ENCODE data around the gene DLL4. TPM values are rescaled to one million over a fixed set of nuclear protein-coding genes. Genes with fewer than 3 reads are reported as not detected.
"Not testable (repeated sequence)": the region's sequence is repeated elsewhere in the genome, so short reads cannot be mapped to it uniquely, and the experiment has no call there.

DLL4 gene
- total RNA-seq, 2 experiments from 2014 or later: 0.11 to 0.14 TPM

DNA sequence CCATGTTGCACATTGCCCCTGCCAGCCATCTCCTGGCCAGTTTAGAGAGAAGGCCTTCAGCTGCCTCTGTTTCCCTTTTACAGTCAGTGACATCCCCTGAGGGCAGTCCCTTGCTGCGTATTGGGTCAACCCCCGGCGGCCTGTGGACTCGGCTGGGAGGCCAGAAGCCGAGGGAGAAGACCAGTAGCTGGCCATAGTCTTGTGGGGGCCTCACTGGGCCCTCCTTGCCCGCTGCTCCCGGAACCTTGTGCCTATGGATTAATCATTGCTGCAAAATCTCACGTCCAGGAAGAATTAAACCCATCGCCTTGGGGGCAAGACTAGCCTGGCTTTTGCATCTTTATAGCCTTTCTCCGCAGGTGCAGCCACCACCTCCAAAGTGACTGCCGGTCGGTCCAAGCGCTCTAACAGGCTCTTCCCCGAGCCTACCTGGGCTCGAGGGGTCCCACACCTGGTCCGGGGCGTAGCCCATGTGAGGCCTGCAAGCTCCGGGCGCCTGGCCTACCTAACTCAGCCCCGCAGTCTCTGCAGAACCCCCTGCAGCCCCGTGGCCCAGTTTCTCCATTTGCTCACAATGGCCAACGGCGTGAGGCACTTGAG lies 23.3 kb downstream of the DLL4 start:
- no peaks in the 10 kb centered on the region for H3K9me3 ChIP-seq (ENCODE audit: control insufficient read depth in 1 of 2, insufficient read depth in 1 of 2, low read length in 2 of 2)
- Mint-ChIP-seq H3K36me3 (ENCODE audit: low read depth) (peaks cover 9% of the 10 kb centered on the region), H3K27ac (no peak overlapping the region), H3K4me1 (ENCODE audit: low read depth) (peaks cover 10% of the 10 kb centered on the region), H3K4me3 (peak overlapping the region; percentile 78), H3K9me3 (no peaks in the 10 kb centered on the region), H3K27me3 (no peaks in the 10 kb centered on the region)
- intact Hi-C loops (cut with DNase I, micrococcal nuclease): loop anchor here in 1 of 2 experiments (5.0 to 10.0 kb wide), 6 partner anchors 48 to 452 kb away; partner anchors contain the start of genes CHP1, EXD1, INO80 and KNL1
- no peak overlapping the region for H3K27ac ChIP-seq (ENCODE audit: low read depth in 1 of 2, low read length in 2 of 2)
- peaks cover 18% of the 10 kb centered on the region for H3K4me1 ChIP-seq (ENCODE audit: insufficient read depth, low read length)
- DNase-seq (no peak), ATAC-seq (ENCODE audit: poor library complexity) (no peak)
- POLR2A ChIA-PET: interaction anchor here (1.0 to 3.6 kb wide), 5 partner anchors 11 to 164 kb away, joined by 3 to 55 read pairs (median 5); partner anchors contain the start of genes INO80 and VPS18
- CTCF ChIA-PET: interaction anchor here (0.8 to 4.5 kb wide), 7 partner anchors 11 to 93 kb away, joined by 3 to 37 read pairs (median 4); partner anchors contain the start of gene VPS18
- H3K36me3 ChIP-seq (ENCODE audit: insufficient read depth, low read length): no peaks in the 10 kb centered on the region
- H3K27me3 ChIP-seq (ENCODE audit: control insufficient read depth in 1 of 2, insufficient read depth in 2 of 2, low read length in 2 of 2): peaks cover 0 to 4% of the 10 kb centered on the region in 2 experiments
- peak overlapping the region; percentile 81 for H3K4me3 ChIP-seq (ENCODE audit: low read length)
- TF ChIP-seq, protein P1, sequence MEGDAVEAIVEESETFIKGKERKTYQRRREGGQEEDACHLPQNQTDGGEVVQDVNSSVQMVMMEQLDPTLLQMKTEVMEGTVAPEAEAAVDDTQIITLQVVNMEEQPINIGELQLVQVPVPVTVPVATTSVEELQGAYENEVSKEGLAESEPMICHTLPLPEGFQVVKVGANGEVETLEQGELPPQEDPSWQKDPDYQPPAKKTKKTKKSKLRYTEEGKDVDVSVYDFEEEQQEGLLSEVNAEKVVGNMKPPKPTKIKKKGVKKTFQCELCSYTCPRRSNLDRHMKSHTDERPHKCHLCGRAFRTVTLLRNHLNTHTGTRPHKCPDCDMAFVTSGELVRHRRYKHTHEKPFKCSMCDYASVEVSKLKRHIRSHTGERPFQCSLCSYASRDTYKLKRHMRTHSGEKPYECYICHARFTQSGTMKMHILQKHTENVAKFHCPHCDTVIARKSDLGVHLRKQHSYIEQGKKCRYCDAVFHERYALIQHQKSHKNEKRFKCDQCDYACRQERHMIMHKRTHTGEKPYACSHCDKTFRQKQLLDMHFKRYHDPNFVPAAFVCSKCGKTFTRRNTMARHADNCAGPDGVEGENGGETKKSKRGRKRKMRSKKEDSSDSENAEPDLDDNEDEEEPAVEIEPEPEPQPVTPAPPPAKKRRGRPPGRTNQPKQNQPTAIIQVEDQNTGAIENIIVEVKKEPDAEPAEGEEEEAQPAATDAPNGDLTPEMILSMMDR (IDR thresholded peaks at IDR 0.05): no peak

DNA sequence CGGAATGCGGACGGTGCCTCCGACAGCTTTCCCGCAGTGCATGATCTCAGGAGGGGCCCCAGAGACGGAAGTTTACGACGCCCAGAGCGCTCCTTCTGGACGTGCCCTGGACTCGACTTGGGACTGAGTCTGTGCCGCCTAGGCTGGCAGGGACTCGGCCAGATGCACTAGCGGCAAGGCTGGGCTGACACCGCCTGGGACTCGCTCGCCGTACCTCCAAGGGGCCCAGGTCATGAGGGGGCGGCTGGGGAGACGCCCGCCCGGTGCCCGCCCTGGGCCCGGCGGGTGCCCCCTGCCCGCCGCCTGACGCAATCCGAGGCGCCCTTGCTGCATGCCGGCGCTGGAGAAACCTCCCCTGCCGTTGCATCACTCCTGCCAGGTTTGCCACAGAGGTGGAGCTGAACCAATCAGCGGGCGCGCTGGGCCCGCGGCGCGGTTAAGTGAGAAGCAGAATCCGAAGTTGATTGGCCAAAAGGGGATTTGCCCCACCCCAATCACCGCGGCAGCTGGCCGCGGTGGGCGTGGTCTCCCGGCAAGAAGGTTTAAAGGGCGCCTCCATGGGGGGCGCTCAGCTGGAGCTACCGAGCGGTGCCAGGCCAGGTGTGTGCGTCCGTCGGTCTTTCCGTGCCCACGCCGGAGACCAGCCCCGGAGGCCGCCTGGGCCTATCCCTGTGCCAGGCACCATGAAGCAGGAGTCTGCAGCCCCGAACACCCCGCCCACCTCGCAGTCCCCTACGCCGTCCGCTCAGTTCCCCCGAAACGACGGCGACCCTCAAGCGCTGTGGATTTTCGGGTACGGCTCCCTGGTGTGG lies 24.0 kb downstream of the DLL4 start, which contains the start of gene CHAC1:
TSS of gene CHAC1 (plus strand) at position 571 of the 812 bp plus-strand sequence. CDS start at position 684, 113 bp downstream.
- Histone ChIP-seq H3K27me3 (ENCODE audit: control insufficient read depth in 1 of 2, insufficient read depth in 2 of 2, low read length in 2 of 2) (peaks cover 0 to 4% of the 10 kb centered on the region in 2 experiments), H3K9me3 (ENCODE audit: control insufficient read depth in 1 of 2, insufficient read depth in 1 of 2, low read length in 2 of 2) (no peaks in the 10 kb centered on the region), H3K4me1 (ENCODE audit: insufficient read depth, low read length) (peaks cover 18% of the 10 kb centered on the region), H3K27ac (ENCODE audit: low read depth in 1 of 2, low read length in 2 of 2) (no peak within 1 kb of the TSS), H3K4me3 (ENCODE audit: low read length) (peak within 1 kb of the TSS; percentile 81), H3K36me3 (ENCODE audit: insufficient read depth, low read length) (no peaks in the 10 kb centered on the region)
- ATAC-seq (ENCODE audit: poor library complexity) (peak; percentile 96), DNase-seq (peak; percentile 87 to 98 (median 93))
- CTCF ChIA-PET: interaction anchor here (0.5 to 4.5 kb wide), 7 partner anchors 11 to 206 kb away, joined by 3 to 37 read pairs (median 4); partner anchors contain the start of gene VPS18
- intact Hi-C loops (cut with DNase I, micrococcal nuclease): loop anchor here (1.0 to 10.0 kb wide), 7 partner anchors 11 to 452 kb away; partner anchors contain the start of genes CHP1 (in 1 of the 2), EXD1 (in 1 of the 2), INO80 (in 1 of the 2) and KNL1 (in 1 of the 2)
- TF ChIP-seq, protein P1 (IDR thresholded peaks at IDR 0.05): peak; percentile 20
- Mint-ChIP-seq H3K4me3 (peak within 1 kb of the TSS; percentile 96), H3K27me3 (no peaks in the 10 kb centered on the region), H3K4me1 (ENCODE audit: low read depth) (peaks cover 10% of the 10 kb centered on the region), H3K9me3 (no peaks in the 10 kb centered on the region), H3K27ac (peak within 1 kb of the TSS; percentile 82), H3K36me3 (ENCODE audit: low read depth) (peaks cover 9% of the 10 kb centered on the region)
- POLR2A ChIA-PET: interaction anchor here (0.8 to 3.6 kb wide), 11 partner anchors 12 to 388 kb away, joined by 3 to 55 read pairs (median 3); partner anchors contain the start of genes CCDC32, CHP1, EXD1 and INO80

DNA sequence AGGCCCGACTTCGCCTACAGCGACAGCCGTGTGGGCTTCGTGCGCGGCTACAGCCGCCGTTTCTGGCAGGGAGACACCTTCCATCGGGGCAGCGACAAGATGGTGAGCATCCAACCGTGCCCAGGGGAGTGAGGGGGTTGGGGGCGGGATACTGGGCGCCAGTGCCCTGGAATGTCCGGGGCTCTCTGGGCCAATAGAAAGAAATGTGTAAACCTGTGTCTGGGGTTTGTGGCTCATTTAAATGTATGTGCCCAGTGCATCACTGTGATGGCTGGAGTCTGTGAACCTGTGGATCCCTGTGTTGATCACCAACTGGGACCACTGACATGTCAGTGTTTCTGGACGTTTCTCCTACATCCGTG lies 24.6 kb downstream of the DLL4 start:
- Mint-ChIP-seq H3K4me3 (peak overlapping the region; percentile 96), H3K36me3 (ENCODE audit: low read depth) (peaks cover 9% of the 10 kb centered on the region), H3K9me3 (no peaks in the 10 kb centered on the region), H3K27me3 (no peaks in the 10 kb centered on the region), H3K27ac (peak overlapping the region; percentile 44), H3K4me1 (ENCODE audit: low read depth) (peaks cover 10% of the 10 kb centered on the region)
- no peak overlapping the region for H3K27ac ChIP-seq (ENCODE audit: low read depth in 1 of 2, low read length in 2 of 2)
- no peaks in the 10 kb centered on the region for H3K9me3 ChIP-seq (ENCODE audit: control insufficient read depth in 1 of 2, insufficient read depth in 1 of 2, low read length in 2 of 2)
- peaks cover 0 to 4% of the 10 kb centered on the region in 2 experiments for H3K27me3 ChIP-seq (ENCODE audit: control insufficient read depth in 1 of 2, insufficient read depth in 2 of 2, low read length in 2 of 2)
- ATAC-seq (ENCODE audit: poor library complexity) (peak; percentile 8), DNase-seq (no peak)
- POLR2A ChIA-PET: interaction anchor here (0.8 to 3.6 kb wide), 12 partner anchors 11 to 389 kb away, joined by 3 to 55 read pairs (median 3); partner anchors contain the start of genes CCDC32, CHP1, EXD1 and INO80
- TF ChIP-seq, protein P1 (IDR thresholded peaks at IDR 0.05): no peak
- intact Hi-C loops (cut with DNase I, micrococcal nuclease): loop anchor here (1.0 to 10.0 kb wide), 7 partner anchors 11 to 451 kb away; partner anchors contain the start of genes CHP1 (in 1 of the 2), EXD1 (in 1 of the 2), INO80 (in 1 of the 2) and KNL1 (in 1 of the 2)
- H3K4me1 ChIP-seq (ENCODE audit: insufficient read depth, low read length): peaks cover 18% of the 10 kb centered on the region
- H3K4me3 ChIP-seq (ENCODE audit: low read length): peak overlapping the region; percentile 81
- H3K36me3 ChIP-seq (ENCODE audit: insufficient read depth, low read length): no peaks in the 10 kb centered on the region
- CTCF ChIA-PET: interaction anchor here (0.5 to 4.5 kb wide), 7 partner anchors 12 to 207 kb away, joined by 3 to 37 read pairs (median 4); partner anchors contain the start of gene VPS18

DNA sequence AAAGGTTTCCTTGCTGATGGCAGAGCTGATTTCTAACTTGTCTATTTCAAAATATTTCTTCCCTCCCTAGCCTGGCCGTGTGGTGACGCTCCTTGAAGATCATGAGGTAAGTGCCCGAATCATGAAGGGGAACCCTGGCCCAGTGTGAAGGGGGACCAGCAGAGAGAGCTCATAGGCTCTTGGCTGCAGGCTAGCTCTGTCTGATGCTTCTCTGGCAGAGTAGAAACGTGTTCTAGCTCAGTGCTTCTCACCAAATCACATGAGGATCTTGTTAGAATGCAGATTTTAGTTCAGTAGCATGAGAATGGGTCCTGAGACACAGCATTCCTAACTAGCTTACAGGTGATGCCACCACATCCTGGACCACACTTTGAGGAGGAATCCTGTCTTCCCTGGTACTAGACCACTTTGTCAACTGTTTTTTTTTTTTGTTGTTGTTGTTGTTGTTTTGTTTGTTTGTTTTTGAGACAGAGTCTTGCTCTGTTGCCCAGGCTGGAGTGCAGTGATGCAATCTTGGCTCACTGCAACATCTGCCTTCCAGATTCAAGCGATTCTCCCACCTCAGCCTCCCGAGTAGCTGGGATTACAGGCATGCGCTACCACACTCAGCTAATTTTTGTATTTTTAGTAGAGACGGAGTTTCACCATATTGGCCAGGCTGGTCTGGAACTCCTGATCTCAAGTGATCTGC lies 25.2 kb downstream of the DLL4 start:
- H3K36me3 Mint-ChIP-seq (ENCODE audit: low read depth); H3K36me3 ChIP-seq (ENCODE audit: insufficient read depth, low read length); H3K27ac ChIP-seq (ENCODE audit: low read depth in 1 of 2, low read length in 2 of 2); H3K9me3 ChIP-seq (ENCODE audit: control insufficient read depth in 1 of 2, insufficient read depth in 1 of 2, low read length in 2 of 2); H3K4me3 ChIP-seq (ENCODE audit: low read length); H3K27me3 Mint-ChIP-seq; DNase-seq; H3K9me3 Mint-ChIP-seq; H3K27me3 ChIP-seq (ENCODE audit: control insufficient read depth in 1 of 2, insufficient read depth in 2 of 2, low read length in 2 of 2); ATAC-seq (ENCODE audit: poor library complexity): not testable (repeated sequence)
- intact Hi-C loops (cut with DNase I, micrococcal nuclease): loop anchor here in 1 of 2 experiments (5.0 to 10.0 kb wide), 6 partner anchors 50 to 450 kb away; partner anchors contain the start of genes CHP1, EXD1, INO80 and KNL1
- H3K4me1 ChIP-seq (ENCODE audit: insufficient read depth, low read length): peaks cover 18% of the 10 kb centered on the region
- Mint-ChIP-seq H3K27ac (peak overlapping the region; percentile 44), H3K4me1 (ENCODE audit: low read depth) (peaks cover 10% of the 10 kb centered on the region), H3K4me3 (peak overlapping the region; percentile 96)
- POLR2A ChIA-PET: interaction anchor here (1.0 to 3.6 kb wide), 3 partner anchors 13 to 26 kb away, joined by 3 to 55 read pairs (median 5); no protein-coding TSS in a partner anchor
- CTCF ChIA-PET: interaction anchor here (1.3 to 4.5 kb wide), 3 partner anchors 13 to 51 kb away, joined by 4 to 37 read pairs (median 20); no protein-coding TSS in a partner anchor

All from CD4-positive, alpha-beta T cell (primary cell).